Activated naive CD4-positive, alpha-beta T cell treated with anti-CD3 and anti-CD28 coated beads, Interleukin-2, amount 10 ng/mL, durations not matched to agents 7 days and 5 days (primary cell): ENCODE measurements around the gene CA11.

Experiments used
- CTCF ChIA-PET: fragments of 350-600 bp; sonication (Branson Sonifier 250); formaldehyde crosslinking; loops from one replicate; lab custom pipeline; 2021; ENCODE audit warnings: antibody characterized with exemption; lab: Charles Lee
- DNase-seq: peaks from one replicate; pipeline ENCODE4 v3.0.0-alpha.2; 2020
- H3K27ac Mint-ChIP-seq: one replicate; pipeline ENCODE4 v1.8.0; 2021; ENCODE audit warnings: mild to moderate bottlenecking, moderate library complexity, mixed read lengths
- H3K27me3 Mint-ChIP-seq: one replicate; pipeline ENCODE4 v1.8.0; 2021; ENCODE audit warnings: mild to moderate bottlenecking, mixed read lengths
- H3K36me3 Mint-ChIP-seq: one replicate; pipeline ENCODE4 v1.8.0; 2021; ENCODE audit warnings: mixed read lengths
- H3K4me1 Mint-ChIP-seq: one replicate; pipeline ENCODE4 v1.8.0; 2021; ENCODE audit warnings: mixed read lengths
- H3K4me3 Mint-ChIP-seq: one replicate; pipeline ENCODE4 v1.8.0; 2021; ENCODE audit warnings: mild to moderate bottlenecking, moderate library complexity, mixed read lengths
- H3K9me3 Mint-ChIP-seq: one replicate; pipeline ENCODE4 v1.8.0; 2021; ENCODE audit warnings: mixed read lengths

The CA11 gene

GRCh38 chr19:48625891-48626327 is 20.1 kb downstream of the CA11 start:
- Mint-ChIP-seq H3K27ac (no peak overlapping the region), H3K36me3 (peaks cover 30% of the 10 kb centered on the region), H3K27me3 (no peaks in the 10 kb centered on the region), H3K4me3 (no peak overlapping the region), H3K9me3 (no peaks in the 10 kb centered on the region), H3K4me1 (peaks cover 54% of the 10 kb centered on the region)
- no peak for DNase-seq
- CTCF ChIA-PET = no interaction called here

- Mint-ChIP-seq H3K27me3 (no peaks in the 10 kb centered on the region), H3K27ac (peak overlapping the region; percentile 98), H3K36me3 (peaks cover 29% of the 10 kb centered on the region), H3K4me1 (peaks cover 48% of the 10 kb centered on the region), H3K9me3 (no peaks in the 10 kb centered on the region), H3K4me3 (peak overlapping the region; percentile 80)
- CTCF ChIA-PET = no interaction called here
- DNase-seq = no peak
These were observed 20.9 kb downstream of the CA11 start for GRCh38 chr19:48624791-48625723.

GRCh38 chr19:48624067-48624594 is 21.9 kb downstream of the CA11 start:
- peaks cover 53% of the 10 kb centered on the region for H3K4me1 Mint-ChIP-seq
- peak overlapping the region; percentile 98 for H3K27ac Mint-ChIP-seq
- H3K9me3 Mint-ChIP-seq = no peaks in the 10 kb centered on the region
- H3K27me3 Mint-ChIP-seq = peaks cover 1% of the 10 kb centered on the region
- peak; percentile 98 for DNase-seq
- peaks cover 29% of the 10 kb centered on the region for H3K36me3 Mint-ChIP-seq
- CTCF ChIA-PET = interaction anchor here (1.9 kb wide), 1 partner anchor 15 kb away, joined by 7 read pairs; no protein-coding TSS in a partner anchor
- peak overlapping the region; percentile 80 for H3K4me3 Mint-ChIP-seq

- Mint-ChIP-seq H3K9me3 (no peaks in the 10 kb centered on the region), H3K27ac (peak overlapping the region; percentile 98), H3K4me1 (peaks cover 54% of the 10 kb centered on the region), H3K4me3 (peak overlapping the region; percentile 80), H3K36me3 (peaks cover 30% of the 10 kb centered on the region), H3K27me3 (peaks cover 4% of the 10 kb centered on the region)
- DNase-seq = peak; percentile 18
- CTCF ChIA-PET = interaction anchor here (1.9 kb wide), 1 partner anchor 15 kb away, joined by 7 read pairs; no protein-coding TSS in a partner anchor
These were observed 22.4 kb downstream of the CA11 start for GRCh38 chr19:48623556-48624066.

GRCh38 chr19:48619692-48620585 is 26.0 kb downstream of the CA11 start:
- Mint-ChIP-seq H3K27ac (peak overlapping the region; percentile 97), H3K36me3 (peaks cover 56% of the 10 kb centered on the region), H3K4me1 (peaks cover 67% of the 10 kb centered on the region), H3K4me3 (peak overlapping the region; percentile 95), H3K27me3 (peaks cover 4% of the 10 kb centered on the region), H3K9me3 (no peaks in the 10 kb centered on the region)
- CTCF ChIA-PET = interaction anchor here (0.9 kb wide), 1 partner anchor 14 kb away, joined by 3 read pairs; no protein-coding TSS in a partner anchor
- no peak for DNase-seq

- peaks cover 4% of the 10 kb centered on the region for H3K27me3 Mint-ChIP-seq
- H3K9me3 Mint-ChIP-seq = no peaks in the 10 kb centered on the region
- CTCF ChIA-PET = interaction anchor here (0.9 to 3.0 kb wide), 2 partner anchors 10 to 15 kb away, joined by 3 to 13 read pairs; no protein-coding TSS in a partner anchor
- H3K4me1 Mint-ChIP-seq = peaks cover 60% of the 10 kb centered on the region
- peak within 1 kb of the TSS; percentile 97 for H3K27ac Mint-ChIP-seq
- H3K36me3 Mint-ChIP-seq = peaks cover 57% of the 10 kb centered on the region
- DNase-seq = peak; percentile 96
- H3K4me3 Mint-ChIP-seq = peak within 1 kb of the TSS; percentile 95
These were observed 26.9 kb downstream of the CA11 start, which contains the start of the genes RPL18 and SPHK2 for GRCh38 chr19:48618916-48619691. TSS of gene RPL18 (minus strand) at chr19:48619178. CDS start at chr19:48619143, 35 bp downstream. TSS of gene SPHK2 (plus strand) at chr19:48619506. CDS start at chr19:48620515, 1,009 bp downstream.

GRCh38 chr19:48618278-48618915 is 27.6 kb downstream of the CA11 start:
- CTCF ChIA-PET = interaction anchor here (1.5 to 3.0 kb wide), 2 partner anchors 9 to 34 kb away, joined by 7 to 13 read pairs; no protein-coding TSS in a partner anchor
- DNase-seq = no peak
- peaks cover 4% of the 10 kb centered on the region for H3K27me3 Mint-ChIP-seq
- peaks cover 52% of the 10 kb centered on the region for H3K4me1 Mint-ChIP-seq
- H3K4me3 Mint-ChIP-seq = peak overlapping the region; percentile 95
- H3K9me3 Mint-ChIP-seq = no peaks in the 10 kb centered on the region
- peak overlapping the region; percentile 97 for H3K27ac Mint-ChIP-seq
- peaks cover 57% of the 10 kb centered on the region for H3K36me3 Mint-ChIP-seq

- Mint-ChIP-seq H3K4me3 (peak overlapping the region; percentile 95), H3K27ac (peak overlapping the region; percentile 97), H3K27me3 (peaks cover 4% of the 10 kb centered on the region), H3K36me3 (peaks cover 53% of the 10 kb centered on the region), H3K4me1 (peaks cover 47% of the 10 kb centered on the region), H3K9me3 (no peaks in the 10 kb centered on the region)
- CTCF ChIA-PET = interaction anchor here (1.2 to 3.0 kb wide), 3 partner anchors 8 to 284 kb away, joined by 3 to 13 read pairs (median 7); no protein-coding TSS in a partner anchor
- no peak for DNase-seq
These were observed 28.6 kb downstream of the CA11 start for GRCh38 chr19:48617146-48617937.

GRCh38 chr19:48616491-48617056 is 29.4 kb downstream of the CA11 start:
- CTCF ChIA-PET = interaction anchor here (1.1 to 3.0 kb wide), 3 partner anchors 7 to 283 kb away, joined by 3 to 13 read pairs (median 3); no protein-coding TSS in a partner anchor
- H3K27me3 Mint-ChIP-seq = peaks cover 4% of the 10 kb centered on the region
- peak overlapping the region; percentile 84 for H3K27ac Mint-ChIP-seq
- peaks cover 49% of the 10 kb centered on the region for H3K36me3 Mint-ChIP-seq
- no peak for DNase-seq
- H3K4me1 Mint-ChIP-seq = peaks cover 43% of the 10 kb centered on the region
- no peaks in the 10 kb centered on the region for H3K9me3 Mint-ChIP-seq
- H3K4me3 Mint-ChIP-seq = peak overlapping the region; percentile 95

- Mint-ChIP-seq H3K36me3 (peaks cover 46% of the 10 kb centered on the region), H3K4me1 (peaks cover 40% of the 10 kb centered on the region), H3K27ac (peak overlapping the region; percentile 84), H3K4me3 (peak overlapping the region; percentile 95), H3K27me3 (peaks cover 4% of the 10 kb centered on the region), H3K9me3 (no peaks in the 10 kb centered on the region)
- CTCF ChIA-PET = interaction anchor here (1.1 kb wide), 1 partner anchor 11 kb away, joined by 3 read pairs; no protein-coding TSS in a partner anchor
- no peak for DNase-seq
These were observed 29.9 kb downstream of the CA11 start for GRCh38 chr19:48616041-48616436.
